Stimulated activated CD4-positive, alpha-beta T cell treated with anti-CD3 and anti-CD28 coated beads, TNF-alpha, amount 100 ng/mL, for 4 hours (primary cell): ENCODE data around the gene CLCN1.

Source experiments
- DNase-seq, 3 experiments: peaks; one replicate each; pipeline ENCODE4 v3.0.0-alpha.2; 2020; ENCODE audit warnings: low read depth in 3 of 3

Gene CLCN1

GRCh38 chr7:143295870-143296269 is 20.0 kb upstream of the CLCN1 start:
- no peak for DNase-seq

GRCh38 chr7:143296686-143297085 is 19.2 kb upstream of the CLCN1 start:
- DNase-seq: no peak

DNA sequence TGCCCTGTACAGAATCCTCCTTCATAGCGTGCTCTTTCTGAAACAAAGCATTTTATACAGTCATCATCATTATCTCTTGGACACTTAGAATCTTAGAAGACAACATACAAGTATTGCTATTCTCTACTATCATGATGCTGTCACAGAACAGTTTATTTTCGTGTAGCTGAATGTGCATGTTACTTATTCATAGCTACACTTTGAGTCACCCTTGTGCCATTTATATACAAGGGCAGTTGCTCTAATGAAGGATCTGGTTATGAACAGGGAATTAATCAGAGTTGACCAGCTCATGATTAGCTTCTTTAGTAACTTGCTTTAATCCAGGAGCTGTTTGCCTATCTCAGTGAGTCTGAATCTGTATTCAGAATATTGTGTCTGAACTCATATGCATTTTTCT is 16.6 kb upstream of the CLCN1 start:
- no peak for DNase-seq

GRCh38 chr7:143299840-143300239 is 16.1 kb upstream of the CLCN1 start:
- peak in 2 of 3 experiments; percentile 46 to 48 for DNase-seq

GRCh38 chr7:143300959-143301935 is 14.7 kb upstream of the CLCN1 start:
- DNase-seq: no peak

- no peak for DNase-seq
Measured at GRCh38 chr7:143303733-143304132, 12.2 kb upstream of the CLCN1 start.

DNA sequence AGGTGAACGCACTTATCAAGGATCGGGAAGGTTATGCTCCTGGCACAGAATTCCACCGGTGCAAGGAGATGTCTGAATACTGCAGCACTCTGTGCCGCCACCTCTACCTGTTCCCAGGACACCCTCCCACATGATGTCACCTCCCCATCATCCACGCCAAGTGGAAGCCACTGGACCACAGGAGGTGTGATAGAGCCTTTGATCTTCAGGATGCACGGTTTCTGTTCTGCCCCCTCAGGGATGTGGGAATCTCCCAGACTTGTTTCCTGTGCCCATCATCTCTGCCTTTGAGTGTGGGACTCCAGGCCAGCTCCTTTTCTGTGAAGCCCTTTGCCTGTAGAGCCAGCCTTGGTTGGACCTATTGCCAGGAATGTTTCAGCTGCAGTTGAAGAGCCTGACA is 11.0 kb upstream of the CLCN1 start:
- no peak for DNase-seq

DNA sequence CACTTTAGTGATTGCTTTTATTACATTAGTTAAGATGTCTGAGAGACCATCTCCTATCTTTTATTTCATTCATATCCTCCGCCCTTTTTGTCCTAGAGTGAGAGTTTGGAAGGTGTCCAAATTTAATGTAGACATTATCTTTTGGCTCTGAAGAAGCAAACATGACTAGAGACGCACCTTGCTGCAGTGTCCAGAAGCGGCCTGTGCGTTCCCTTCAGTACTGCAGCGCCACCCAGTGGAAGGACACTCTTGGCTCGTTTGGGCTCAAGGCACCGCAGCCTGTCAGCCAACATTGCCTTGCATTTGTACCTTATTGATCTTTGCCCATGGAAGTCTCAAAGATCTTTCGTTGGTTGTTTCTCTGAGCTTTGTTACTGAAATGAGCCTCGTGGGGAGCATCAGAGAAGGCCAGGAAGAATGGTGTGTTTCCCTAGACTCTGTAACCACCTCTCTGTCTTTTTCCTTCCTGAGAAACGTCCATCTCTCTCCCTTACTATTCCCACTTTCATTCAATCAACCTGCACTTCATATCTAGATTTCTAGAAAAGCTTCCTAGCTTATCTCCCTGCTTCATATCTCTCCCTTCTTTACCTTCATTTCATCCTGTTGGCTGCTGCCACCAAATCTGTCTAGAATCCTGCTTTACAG is 10.4 kb upstream of the CLCN1 start:
- peak; percentile 24 to 54 (median 44) for DNase-seq

- no peak for DNase-seq
Measured at GRCh38 chr7:143308632-143309031, 7.3 kb upstream of the CLCN1 start.

DNA sequence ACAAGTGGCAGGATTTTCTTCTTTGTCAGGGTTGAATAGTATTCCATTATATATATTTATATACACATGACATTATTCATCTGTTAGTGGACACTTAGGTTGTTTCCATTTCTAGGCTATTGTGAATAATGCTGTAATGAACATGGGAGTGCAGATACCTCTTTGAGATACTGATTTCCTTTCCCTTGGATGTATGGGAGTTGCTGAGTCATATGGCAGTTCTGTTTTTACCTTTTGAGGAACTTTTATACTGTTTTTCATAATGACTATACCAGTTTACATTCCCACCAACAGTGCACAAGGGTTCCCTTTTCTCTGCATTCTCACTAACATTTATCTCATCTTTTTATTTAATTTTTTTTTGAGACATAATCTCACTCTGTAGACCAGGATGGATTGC is 1.8 kb upstream of the CLCN1 start:
- DNase-seq: no peak

DNA sequence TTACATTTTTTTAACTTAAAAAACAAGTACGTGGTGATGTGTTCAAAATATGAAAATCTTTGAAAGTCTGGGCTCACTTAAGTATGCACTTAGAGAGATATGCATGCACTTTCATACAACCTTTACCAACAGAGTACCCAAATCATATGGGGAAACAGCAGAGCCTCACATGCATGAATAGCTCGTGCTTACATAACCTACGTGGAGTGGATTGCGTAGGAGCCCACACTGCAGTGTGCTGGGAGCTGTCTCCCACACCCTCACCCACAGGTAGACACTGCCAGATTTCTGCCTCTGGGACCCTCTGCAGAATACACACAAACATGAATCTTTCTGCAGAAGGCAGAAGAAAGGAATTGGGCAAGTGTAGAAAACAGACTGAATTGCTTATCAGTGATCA is 581 bp downstream of the CLCN1 start:
- DNase-seq: no peak

DNA sequence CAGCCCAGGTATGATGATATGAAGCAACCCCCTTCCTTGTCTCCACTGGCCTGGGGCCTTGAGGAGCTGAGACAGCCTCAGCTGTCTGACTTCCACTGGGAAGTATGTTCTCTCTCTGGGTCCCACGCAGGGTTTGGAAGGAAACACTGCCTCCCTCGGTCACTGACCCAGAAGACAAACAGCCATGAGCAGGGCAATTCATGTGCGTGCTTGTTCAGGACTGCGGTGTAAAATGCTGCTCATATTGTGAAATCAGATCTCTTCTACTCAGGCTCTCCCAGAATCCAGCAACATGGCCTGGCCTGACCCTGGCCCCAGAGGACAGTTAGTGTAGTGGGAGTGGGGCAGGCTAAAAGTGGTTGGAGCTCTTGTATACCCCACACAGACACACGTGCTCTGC is 2.8 kb downstream of the CLCN1 start:
- DNase-seq: no peak

GRCh38 chr7:143320620-143321019 is 4.7 kb downstream of the CLCN1 start:
- DNase-seq: no peak

DNA sequence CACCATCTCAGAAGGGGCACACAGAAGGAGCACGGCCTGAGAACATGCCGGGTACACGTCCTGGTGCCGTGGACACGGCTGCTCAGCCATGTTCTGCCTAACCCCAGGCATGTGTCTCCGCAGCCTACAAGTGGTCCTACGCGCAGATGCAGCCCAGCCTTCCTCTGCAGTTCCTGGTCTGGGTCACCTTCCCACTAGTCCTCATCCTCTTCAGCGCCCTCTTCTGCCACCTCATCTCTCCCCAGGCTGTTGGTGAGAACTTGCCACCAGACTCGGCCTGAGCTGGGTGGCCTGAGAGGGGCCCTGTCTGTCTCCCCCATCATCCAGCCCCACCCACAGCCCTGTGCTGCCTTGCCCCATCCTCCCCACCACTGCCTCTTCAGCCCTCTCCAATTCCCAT is 5.3 kb downstream of the CLCN1 start:
- no peak for DNase-seq

DNA sequence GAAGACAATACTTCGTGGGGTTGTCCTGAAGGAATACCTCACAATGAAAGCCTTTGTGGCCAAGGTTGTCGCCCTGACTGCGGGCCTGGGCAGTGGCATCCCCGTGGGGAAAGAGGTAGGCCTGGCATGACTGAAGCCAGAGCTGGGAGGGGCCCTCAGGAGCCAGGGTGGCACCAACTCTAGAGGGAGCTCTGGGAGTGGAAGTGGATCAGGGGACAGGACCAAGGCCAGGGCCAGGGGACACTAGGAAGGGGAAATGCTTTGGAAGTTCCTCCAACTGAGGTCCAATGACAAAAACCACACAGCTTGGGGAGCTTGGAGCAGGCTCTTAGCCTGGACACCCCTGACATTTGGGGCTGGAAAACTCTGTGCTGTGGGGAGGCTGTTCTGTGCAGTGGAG is 5.8 kb downstream of the CLCN1 start:
- DNase-seq: no peak

GRCh38 chr7:143322760-143323633 is 7.1 kb downstream of the CLCN1 start:
- DNase-seq: no peak

GRCh38 chr7:143323653-143324052 is 7.7 kb downstream of the CLCN1 start:
- no peak for DNase-seq

- no peak for DNase-seq
Measured at GRCh38 chr7:143325240-143325639, 9.3 kb downstream of the CLCN1 start.

- no peak for DNase-seq
Measured at GRCh38 chr7:143327903-143328302, 12.0 kb downstream of the CLCN1 start.

DNA sequence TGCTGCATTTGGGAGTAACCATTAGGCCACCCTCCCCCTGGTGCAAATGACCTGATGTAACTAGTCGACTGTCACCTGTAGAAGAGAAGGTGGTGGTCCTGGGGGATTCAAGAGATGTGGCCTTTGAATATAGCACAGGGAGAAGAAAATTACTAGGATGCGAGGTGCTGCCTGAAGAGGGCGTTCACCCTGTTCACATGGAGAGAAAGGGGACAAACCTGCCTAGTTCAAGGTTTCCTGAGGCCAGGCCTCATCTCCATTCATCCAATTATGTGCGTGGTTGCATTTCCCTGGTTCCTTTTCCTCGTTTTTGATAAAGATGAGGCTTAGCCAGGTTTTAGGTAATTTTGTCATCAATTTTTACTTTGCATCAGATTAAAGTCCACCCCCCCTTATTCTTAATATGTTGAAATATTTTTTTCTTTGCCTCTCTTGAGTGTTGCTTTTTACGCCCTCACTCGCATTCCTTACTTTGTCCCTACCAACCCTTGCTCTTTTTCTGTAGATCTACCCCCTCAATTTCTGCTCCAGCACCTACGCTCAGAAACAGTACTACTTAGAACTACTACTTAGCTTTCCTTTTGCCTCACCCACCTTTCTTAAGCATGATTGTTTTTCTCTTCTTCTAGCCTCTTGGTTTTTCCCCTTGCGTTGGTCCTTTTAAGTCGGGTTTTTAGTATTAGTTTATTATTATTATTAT is 13.7 kb downstream of the CLCN1 start:
- DNase-seq: no peak

DNA sequence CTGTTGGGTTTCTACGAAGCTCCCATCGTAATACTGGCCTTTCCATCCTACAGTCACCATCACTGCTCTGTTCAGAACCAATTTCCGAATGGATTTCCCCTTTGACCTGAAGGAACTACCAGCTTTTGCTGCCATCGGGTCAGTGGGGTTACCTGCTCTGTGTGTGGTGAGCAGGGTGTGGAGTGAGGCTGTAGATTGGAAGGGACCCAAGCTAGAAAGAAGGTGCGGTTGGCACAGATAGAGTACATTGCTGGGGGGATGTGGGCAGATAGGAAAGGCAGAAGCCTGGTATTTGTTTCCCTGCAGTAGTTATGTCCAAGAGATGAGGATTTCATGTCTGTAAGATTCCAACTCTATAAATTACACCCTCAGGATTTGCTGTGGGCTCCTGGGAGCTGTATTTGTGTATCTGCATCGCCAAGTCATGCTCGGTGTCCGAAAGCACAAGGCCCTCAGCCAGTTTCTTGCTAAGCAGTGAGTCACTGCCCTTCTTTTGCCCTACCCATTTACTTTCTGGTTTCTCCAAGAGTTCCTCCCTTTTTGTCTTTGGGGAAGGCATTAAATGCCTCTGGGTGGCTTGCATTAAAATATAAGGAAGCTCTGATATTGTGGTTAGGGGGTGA is 15.4 kb downstream of the CLCN1 start:
- DNase-seq: no peak
